Measurements from ENCODE around the gene NLRX1. TPM values are rescaled to one million over a fixed set of nuclear protein-coding genes. Genes with fewer than 3 reads are reported as not detected.

The NLRX1 gene
- total RNA-seq, 1 experiment from 2014 or later: 21.4 TPM

DNA sequence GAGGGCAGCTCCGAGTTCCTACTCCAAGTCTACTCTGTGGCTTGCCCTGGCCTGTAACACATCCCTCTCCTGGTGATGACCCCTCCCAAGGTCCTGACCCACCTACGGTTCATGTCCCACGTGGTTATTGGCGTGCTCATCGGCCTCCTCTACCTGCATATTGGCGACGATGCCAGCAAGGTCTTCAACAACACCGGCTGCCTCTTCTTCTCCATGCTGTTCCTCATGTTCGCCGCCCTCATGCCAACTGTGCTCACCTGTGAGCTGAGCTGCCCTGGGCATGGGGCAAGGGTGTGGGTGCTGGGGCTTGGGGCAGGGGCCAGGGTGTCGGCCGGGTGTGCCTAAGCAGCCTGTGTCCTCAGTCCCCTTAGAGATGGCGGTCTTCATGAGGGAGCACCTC lies 10.1 kb upstream of the NLRX1 start:
- Histone ChIP-seq H3K27ac (ENCODE audit: low read depth, low read length) (no peak overlapping the region), H3K9me2 (ENCODE audit: insufficient read depth) (no peaks in the 10 kb centered on the region), H3K4me3 (replicated peaks in 1 of 2; ENCODE audit: low read depth in 1 of 2, low read length in 2 of 2) (no peak overlapping the region), H4K20me1 (ENCODE audit: insufficient read depth) (no peaks in the 10 kb centered on the region), H3K79me2 (ENCODE audit: insufficient read depth, low read length) (no peaks in the 10 kb centered on the region), H3K4me1 (ENCODE audit: control insufficient read depth in 1 of 2, insufficient read depth in 2 of 2, low read length in 2 of 2) (peaks cover 8 to 11% of the 10 kb centered on the region in 2 experiments; a peak in 3 of 4 replicates), H3K9me3 (ENCODE audit: control insufficient read depth in 1 of 2, insufficient read depth in 1 of 2, low read depth in 1 of 2, low read length in 2 of 2) (no peaks in the 10 kb centered on the region), H3K36me3 (ENCODE audit: control insufficient read depth in 1 of 2, insufficient read depth in 2 of 2, low read length in 2 of 2) (no peaks in the 10 kb centered on the region), H2AFZ (ENCODE audit: low read depth, low read length, poor library complexity, severe bottlenecking) (no peak overlapping the region), H3K9ac (ENCODE audit: low read length) (no peak overlapping the region), H3K27me3 (ENCODE audit: insufficient read depth, low read length) (no peaks in the 10 kb centered on the region), H3K4me2 (ENCODE audit: low read length) (no peak overlapping the region)
- DNase-seq (ENCODE audit: low read depth, low spot score): no peak
- CTCF ChIA-PET: no interaction called here
- TF ChIP-seq, protein P1, sequence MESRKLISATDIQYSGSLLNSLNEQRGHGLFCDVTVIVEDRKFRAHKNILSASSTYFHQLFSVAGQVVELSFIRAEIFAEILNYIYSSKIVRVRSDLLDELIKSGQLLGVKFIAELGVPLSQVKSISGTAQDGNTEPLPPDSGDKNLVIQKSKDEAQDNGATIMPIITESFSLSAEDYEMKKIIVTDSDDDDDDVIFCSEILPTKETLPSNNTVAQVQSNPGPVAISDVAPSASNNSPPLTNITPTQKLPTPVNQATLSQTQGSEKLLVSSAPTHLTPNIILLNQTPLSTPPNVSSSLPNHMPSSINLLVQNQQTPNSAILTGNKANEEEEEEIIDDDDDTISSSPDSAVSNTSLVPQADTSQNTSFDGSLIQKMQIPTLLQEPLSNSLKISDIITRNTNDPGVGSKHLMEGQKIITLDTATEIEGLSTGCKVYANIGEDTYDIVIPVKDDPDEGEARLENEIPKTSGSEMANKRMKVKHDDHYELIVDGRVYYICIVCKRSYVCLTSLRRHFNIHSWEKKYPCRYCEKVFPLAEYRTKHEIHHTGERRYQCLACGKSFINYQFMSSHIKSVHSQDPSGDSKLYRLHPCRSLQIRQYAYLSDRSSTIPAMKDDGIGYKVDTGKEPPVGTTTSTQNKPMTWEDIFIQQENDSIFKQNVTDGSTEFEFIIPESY (IDR thresholded peaks at IDR 0.05; ENCODE audit: extremely low read depth, insufficient replicate concordance, low read length): no peak
- TF ChIP-seq SIN3A (IDR thresholded peaks at IDR 0.05; ENCODE audit: low read depth): no peak
- no peak for TF ChIP-seq CEBPB (IDR thresholded peaks at IDR 0.05; ENCODE audit: low read depth)
- TF ChIP-seq, protein P2, sequence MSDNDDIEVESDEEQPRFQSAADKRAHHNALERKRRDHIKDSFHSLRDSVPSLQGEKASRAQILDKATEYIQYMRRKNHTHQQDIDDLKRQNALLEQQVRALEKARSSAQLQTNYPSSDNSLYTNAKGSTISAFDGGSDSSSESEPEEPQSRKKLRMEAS (IDR thresholded peaks at IDR 0.05): no peak
- no peak for TF ChIP-seq RAD21 (IDR thresholded peaks at IDR 0.05; ENCODE audit: low read depth)
- TF ChIP-seq YY1 (IDR thresholded peaks at IDR 0.05; ENCODE audit: extremely low read depth, insufficient replicate concordance, low read depth, low read length): no peak
- no peak for TF ChIP-seq EZH2phosphoT487 (IDR thresholded peaks at IDR 0.05; ENCODE audit: borderline replicate concordance)
- intact Hi-C loops (cut with micrococcal nuclease): no loop called here
- POLR2A ChIA-PET: no interaction called here
- no peak for ATAC-seq
- RAD21 ChIA-PET (ENCODE audit: low non-redundant PET in 1 of 2, low total read pairs in 2 of 2, uncharacterized antibody in 2 of 2, unreplicated experiment in 2 of 2): no interaction called here
- BruUV-seq (replicated peaks): no TSS peak

DNA sequence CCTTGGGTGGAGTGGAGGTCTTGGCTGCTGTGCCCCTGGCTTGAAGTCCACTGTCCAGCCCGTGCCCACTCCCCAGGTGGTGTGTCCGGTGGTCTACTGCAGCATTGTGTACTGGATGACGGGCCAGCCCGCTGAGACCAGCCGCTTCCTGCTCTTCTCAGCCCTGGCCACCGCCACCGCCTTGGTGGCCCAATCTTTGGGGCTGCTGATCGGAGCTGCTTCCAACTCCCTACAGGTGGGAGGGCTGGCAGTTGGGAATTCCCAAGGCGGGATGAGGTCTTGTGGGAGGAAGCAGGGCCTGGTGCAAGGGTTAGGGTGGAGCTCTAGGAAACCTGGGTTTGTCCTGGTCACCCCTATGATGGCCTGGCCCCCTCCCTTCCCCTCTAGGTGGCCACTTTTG lies 8.4 kb upstream of the NLRX1 start:
- ChIA-PET POLR2A (no interaction called here), CTCF (interaction anchor here (1.9 kb wide), 1 partner anchor 9 kb away, joined by 5 read pairs; the partner anchor contains the start of gene NLRX1), RAD21 (ENCODE audit: low non-redundant PET in 1 of 2, low total read pairs in 2 of 2, uncharacterized antibody in 2 of 2, unreplicated experiment in 2 of 2) (no interaction called here)
- DNase-seq (ENCODE audit: low read depth, low spot score): no peak
- no peak for ATAC-seq
- Histone ChIP-seq H3K4me3 (replicated peaks in 1 of 2; ENCODE audit: low read depth in 1 of 2, low read length in 2 of 2) (no peak overlapping the region), H3K4me2 (ENCODE audit: low read length) (no peak overlapping the region), H3K9me2 (ENCODE audit: insufficient read depth) (no peaks in the 10 kb centered on the region), H3K27me3 (ENCODE audit: insufficient read depth, low read length) (no peaks in the 10 kb centered on the region), H3K9ac (ENCODE audit: low read length) (no peak overlapping the region), H4K20me1 (ENCODE audit: insufficient read depth) (no peaks in the 10 kb centered on the region), H3K79me2 (ENCODE audit: insufficient read depth, low read length) (no peaks in the 10 kb centered on the region), H3K27ac (ENCODE audit: low read depth, low read length) (no peak overlapping the region), H3K36me3 (ENCODE audit: control insufficient read depth in 1 of 2, insufficient read depth in 2 of 2, low read length in 2 of 2) (no peaks in the 10 kb centered on the region), H2AFZ (ENCODE audit: low read depth, low read length, poor library complexity, severe bottlenecking) (no peak overlapping the region), H3K9me3 (ENCODE audit: control insufficient read depth in 1 of 2, insufficient read depth in 1 of 2, low read depth in 1 of 2, low read length in 2 of 2) (no peaks in the 10 kb centered on the region), H3K4me1 (ENCODE audit: control insufficient read depth in 1 of 2, insufficient read depth in 2 of 2, low read length in 2 of 2) (peaks cover 8 to 11% of the 10 kb centered on the region in 2 experiments; a peak in 3 of 4 replicates)
- BruUV-seq (replicated peaks): no TSS peak
- intact Hi-C loops (cut with micrococcal nuclease): no loop called here
- no peak for TF ChIP-seq CBX3 (IDR thresholded peaks at IDR 0.05; ENCODE audit: low read depth)
- TF ChIP-seq YY1 (IDR thresholded peaks at IDR 0.05; ENCODE audit: extremely low read depth, insufficient replicate concordance, low read depth, low read length): no peak
- no peak for TF ChIP-seq ELF1 (IDR thresholded peaks at IDR 0.05; ENCODE audit: borderline replicate concordance, low read depth)
- no peak for TF ChIP-seq POLR2A (IDR thresholded peaks at IDR 0.05; ENCODE audit: borderline replicate concordance, extremely low read depth, insufficient read depth, insufficient read length)
- no peak for TF ChIP-seq SP1 (IDR thresholded peaks at IDR 0.05; ENCODE audit: low read depth)
- TF ChIP-seq ZNF274 (IDR thresholded peaks at IDR 0.05; ENCODE audit: low read depth, low read length): no peak
- TF ChIP-seq, protein P2 (IDR thresholded peaks at IDR 0.05): no peak
- no peak for TF ChIP-seq CEBPB (IDR thresholded peaks at IDR 0.05; ENCODE audit: low read depth)
- TF ChIP-seq, protein P3, sequence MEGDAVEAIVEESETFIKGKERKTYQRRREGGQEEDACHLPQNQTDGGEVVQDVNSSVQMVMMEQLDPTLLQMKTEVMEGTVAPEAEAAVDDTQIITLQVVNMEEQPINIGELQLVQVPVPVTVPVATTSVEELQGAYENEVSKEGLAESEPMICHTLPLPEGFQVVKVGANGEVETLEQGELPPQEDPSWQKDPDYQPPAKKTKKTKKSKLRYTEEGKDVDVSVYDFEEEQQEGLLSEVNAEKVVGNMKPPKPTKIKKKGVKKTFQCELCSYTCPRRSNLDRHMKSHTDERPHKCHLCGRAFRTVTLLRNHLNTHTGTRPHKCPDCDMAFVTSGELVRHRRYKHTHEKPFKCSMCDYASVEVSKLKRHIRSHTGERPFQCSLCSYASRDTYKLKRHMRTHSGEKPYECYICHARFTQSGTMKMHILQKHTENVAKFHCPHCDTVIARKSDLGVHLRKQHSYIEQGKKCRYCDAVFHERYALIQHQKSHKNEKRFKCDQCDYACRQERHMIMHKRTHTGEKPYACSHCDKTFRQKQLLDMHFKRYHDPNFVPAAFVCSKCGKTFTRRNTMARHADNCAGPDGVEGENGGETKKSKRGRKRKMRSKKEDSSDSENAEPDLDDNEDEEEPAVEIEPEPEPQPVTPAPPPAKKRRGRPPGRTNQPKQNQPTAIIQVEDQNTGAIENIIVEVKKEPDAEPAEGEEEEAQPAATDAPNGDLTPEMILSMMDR (IDR thresholded peaks at IDR 0.05 in 2 of 3, conservative IDR thresholded peaks at IDR 0.05 in 1 of 3; ENCODE audit: borderline replicate concordance in 1 of 3, insufficient read depth in 1 of 3, low read depth in 2 of 3, low read length in 2 of 3): no peak
- TF ChIP-seq, protein P4, sequence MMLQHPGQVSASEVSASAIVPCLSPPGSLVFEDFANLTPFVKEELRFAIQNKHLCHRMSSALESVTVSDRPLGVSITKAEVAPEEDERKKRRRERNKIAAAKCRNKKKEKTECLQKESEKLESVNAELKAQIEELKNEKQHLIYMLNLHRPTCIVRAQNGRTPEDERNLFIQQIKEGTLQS (IDR thresholded peaks at IDR 0.05): no peak
- TF ChIP-seq ZFX (IDR thresholded peaks at IDR 0.05): no peak
- no peak for TF ChIP-seq SRF (IDR thresholded peaks at IDR 0.05; ENCODE audit: low read depth)
- no peak for TF ChIP-seq EZH2 (IDR thresholded peaks at IDR 0.05)

Measured in HCT116 (cell line).